ENCODE measurements around the gene NMD3.

Gene NMD3

DNA sequence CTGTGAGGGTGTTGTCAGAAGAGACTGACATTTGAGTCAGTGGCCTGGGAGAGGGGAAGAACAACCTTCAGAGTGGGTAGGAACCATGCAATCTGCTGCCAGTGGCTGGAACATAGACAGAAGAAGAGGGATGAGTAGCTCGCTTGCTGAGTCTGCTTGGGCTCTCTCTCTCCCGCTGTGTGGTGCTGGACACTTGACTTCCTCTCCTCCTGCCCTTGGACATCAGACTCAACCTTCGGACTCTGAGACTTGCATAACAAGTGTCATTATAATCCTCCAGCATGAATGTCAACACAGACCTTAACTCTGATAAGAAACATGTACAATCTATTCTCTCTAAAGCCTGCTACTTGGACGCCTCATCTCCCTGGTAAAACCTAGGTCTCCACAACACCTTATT is 5.9 kb upstream of the NMD3 start:
- Histone ChIP-seq H3K4me3 (ENCODE audit: low read length) (no peak overlapping the region), H4K20me1 (ENCODE audit: insufficient read depth, low read length) (no peaks in the 10 kb centered on the region), H3K27ac (ENCODE audit: low read length) (no peak overlapping the region), H3K9me3 (ENCODE audit: insufficient read depth, low read length) (no peaks in the 10 kb centered on the region), H3K9ac (ENCODE audit: low read length) (no peak overlapping the region), H2AFZ (ENCODE audit: low read depth, low read length) (no peak overlapping the region), H3K4me2 (ENCODE audit: low read length) (no peak overlapping the region), H3K4me1 (ENCODE audit: low read length) (peaks cover under 1% of the 10 kb centered on the region), H3K36me3 (replicated peaks; ENCODE audit: low read depth, low read length) (no peaks in the 10 kb centered on the region), H3K27me3 (ENCODE audit: low read depth, low read length) (no peaks in the 10 kb centered on the region), H3K79me2 (ENCODE audit: low read length) (no peaks in the 10 kb centered on the region)
- TF ChIP-seq, protein P1, sequence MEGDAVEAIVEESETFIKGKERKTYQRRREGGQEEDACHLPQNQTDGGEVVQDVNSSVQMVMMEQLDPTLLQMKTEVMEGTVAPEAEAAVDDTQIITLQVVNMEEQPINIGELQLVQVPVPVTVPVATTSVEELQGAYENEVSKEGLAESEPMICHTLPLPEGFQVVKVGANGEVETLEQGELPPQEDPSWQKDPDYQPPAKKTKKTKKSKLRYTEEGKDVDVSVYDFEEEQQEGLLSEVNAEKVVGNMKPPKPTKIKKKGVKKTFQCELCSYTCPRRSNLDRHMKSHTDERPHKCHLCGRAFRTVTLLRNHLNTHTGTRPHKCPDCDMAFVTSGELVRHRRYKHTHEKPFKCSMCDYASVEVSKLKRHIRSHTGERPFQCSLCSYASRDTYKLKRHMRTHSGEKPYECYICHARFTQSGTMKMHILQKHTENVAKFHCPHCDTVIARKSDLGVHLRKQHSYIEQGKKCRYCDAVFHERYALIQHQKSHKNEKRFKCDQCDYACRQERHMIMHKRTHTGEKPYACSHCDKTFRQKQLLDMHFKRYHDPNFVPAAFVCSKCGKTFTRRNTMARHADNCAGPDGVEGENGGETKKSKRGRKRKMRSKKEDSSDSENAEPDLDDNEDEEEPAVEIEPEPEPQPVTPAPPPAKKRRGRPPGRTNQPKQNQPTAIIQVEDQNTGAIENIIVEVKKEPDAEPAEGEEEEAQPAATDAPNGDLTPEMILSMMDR (IDR thresholded peaks at IDR 0.05; ENCODE audit: low read depth, low read length) = no peak
- TF ChIP-seq EZH2phosphoT487 (IDR thresholded peaks at IDR 0.05; ENCODE audit: low read depth) = no peak

DNA sequence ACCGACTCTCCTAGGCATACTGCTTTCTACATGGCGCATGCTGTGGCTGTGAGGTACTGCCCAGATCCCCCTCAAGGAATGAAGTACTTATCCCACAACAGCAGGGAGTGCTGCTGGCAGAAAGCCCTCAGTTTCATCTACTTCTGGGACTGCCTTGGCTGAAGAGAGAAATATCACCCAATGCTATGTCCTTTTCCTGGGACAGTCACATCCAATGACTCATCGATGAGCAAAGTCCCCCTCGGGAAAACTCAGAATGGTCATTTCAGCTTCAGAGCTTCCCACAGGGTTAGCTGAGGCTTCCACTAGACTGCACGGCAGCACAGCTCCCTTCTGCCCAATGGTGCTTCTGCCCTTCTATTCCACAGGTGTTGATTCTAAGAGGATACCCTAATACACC is 3.6 kb upstream of the NMD3 start:
- no peaks in the 10 kb centered on the region for H3K27me3 ChIP-seq (ENCODE audit: low read depth, low read length)
- no peak overlapping the region for H3K27ac ChIP-seq (ENCODE audit: low read length)
- TF ChIP-seq EZH2phosphoT487 (IDR thresholded peaks at IDR 0.05; ENCODE audit: low read depth) = no peak
- TF ChIP-seq, protein P1 (IDR thresholded peaks at IDR 0.05; ENCODE audit: low read depth, low read length) = no peak
- H3K36me3 ChIP-seq (replicated peaks; ENCODE audit: low read depth, low read length) = peaks cover under 1% of the 10 kb centered on the region
- H3K4me3 ChIP-seq (ENCODE audit: low read length) = no peak overlapping the region
- H4K20me1 ChIP-seq (ENCODE audit: insufficient read depth, low read length) = 0 out of 2 replicates have a peak, but pooled peaks cover under 1% of the 10 kb centered on the region
- H3K4me2 ChIP-seq (ENCODE audit: low read length) = no peak overlapping the region
- peaks cover 14% of the 10 kb centered on the region for H3K79me2 ChIP-seq (ENCODE audit: low read length)
- no peaks in the 10 kb centered on the region for H3K9me3 ChIP-seq (ENCODE audit: insufficient read depth, low read length)
- no peak overlapping the region for H2AFZ ChIP-seq (ENCODE audit: low read depth, low read length)
- H3K9ac ChIP-seq (ENCODE audit: low read length) = no peak overlapping the region
- peaks cover 8% of the 10 kb centered on the region for H3K4me1 ChIP-seq (ENCODE audit: low read length)

DNA sequence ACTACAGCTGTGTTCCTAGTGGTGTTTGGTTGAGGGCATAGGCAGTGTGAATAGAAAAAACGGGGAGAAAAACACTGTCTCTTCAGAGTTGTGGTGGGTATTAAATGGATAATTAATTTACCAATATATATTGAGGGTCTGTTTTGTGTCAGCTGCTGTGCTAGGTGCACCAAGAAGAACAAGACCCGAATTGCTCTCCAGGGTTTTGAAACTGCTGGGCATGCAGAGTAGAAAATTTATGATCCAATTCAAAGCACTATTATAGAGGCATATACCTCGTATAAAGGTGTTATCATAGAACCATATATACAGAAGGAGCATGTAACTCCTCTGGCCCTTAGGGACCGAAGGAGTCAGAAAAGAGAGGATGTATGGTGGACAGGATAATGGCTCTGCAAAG is 1.6 kb upstream of the NMD3 start:
- Histone ChIP-seq H3K27ac (ENCODE audit: low read length) (no peak overlapping the region), H3K4me3 (ENCODE audit: low read length) (no peak overlapping the region), H3K36me3 (replicated peaks; ENCODE audit: low read depth, low read length) (peaks cover 18% of the 10 kb centered on the region), H4K20me1 (ENCODE audit: insufficient read depth, low read length) (peaks cover 13% of the 10 kb centered on the region), H3K27me3 (ENCODE audit: low read depth, low read length) (no peaks in the 10 kb centered on the region), H3K79me2 (ENCODE audit: low read length) (peaks cover 34% of the 10 kb centered on the region), H3K9ac (ENCODE audit: low read length) (no peak overlapping the region), H2AFZ (ENCODE audit: low read depth, low read length) (no peak overlapping the region), H3K9me3 (ENCODE audit: insufficient read depth, low read length) (no peaks in the 10 kb centered on the region), H3K4me2 (ENCODE audit: low read length) (no peak overlapping the region), H3K4me1 (ENCODE audit: low read length) (peaks cover 21% of the 10 kb centered on the region)
- TF ChIP-seq, protein P1 (IDR thresholded peaks at IDR 0.05; ENCODE audit: low read depth, low read length) = no peak
- no peak for TF ChIP-seq EZH2phosphoT487 (IDR thresholded peaks at IDR 0.05; ENCODE audit: low read depth)

DNA sequence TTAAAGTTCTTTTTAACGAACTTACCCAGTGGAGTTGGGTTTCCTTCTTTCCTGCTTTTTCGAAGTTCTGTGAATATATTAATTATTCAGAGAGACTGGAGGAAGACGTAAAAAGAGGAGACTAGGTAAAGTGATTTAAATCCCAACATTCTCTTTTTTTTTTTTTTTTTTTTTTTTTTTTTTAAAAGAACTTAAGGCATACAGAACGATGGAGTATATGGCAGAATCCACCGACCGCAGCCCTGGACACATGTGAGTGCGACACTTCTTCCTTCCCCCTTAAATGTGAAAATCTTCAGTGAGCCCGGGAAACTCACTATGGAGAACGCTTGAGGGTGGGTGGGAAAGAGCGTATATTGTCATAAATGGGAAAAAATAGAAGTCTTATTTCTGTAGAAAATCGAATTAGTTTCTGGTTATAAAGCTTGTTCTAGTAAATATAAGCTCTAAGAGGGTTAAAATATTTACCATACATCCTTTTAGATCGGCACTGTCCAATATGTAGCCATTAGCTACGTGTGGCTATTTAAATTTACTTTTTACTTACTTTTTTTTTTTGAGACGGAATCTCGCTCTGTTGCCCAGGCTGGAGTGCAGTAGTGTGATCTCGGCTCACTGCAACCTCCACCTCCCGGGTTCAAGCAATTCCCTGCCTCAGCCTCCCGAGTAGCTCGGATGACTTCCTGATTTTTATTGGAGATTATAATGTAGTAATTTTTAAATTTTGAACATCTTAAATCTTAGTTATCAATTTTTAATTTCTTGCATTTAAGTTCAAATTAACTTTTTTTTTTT is 892 bp downstream of the NMD3 start:
- TF ChIP-seq, protein P1 (IDR thresholded peaks at IDR 0.05; ENCODE audit: low read depth, low read length) = no peak
- no peak for TF ChIP-seq EZH2phosphoT487 (IDR thresholded peaks at IDR 0.05; ENCODE audit: low read depth)
- H3K27ac ChIP-seq (ENCODE audit: low read length) = peak overlapping the region; percentile 48
- H3K4me2 ChIP-seq (ENCODE audit: low read length) = peak overlapping the region; percentile 84
- peak overlapping the region; percentile 85 for H3K9ac ChIP-seq (ENCODE audit: low read length)
- H3K27me3 ChIP-seq (ENCODE audit: low read depth, low read length) = no peaks in the 10 kb centered on the region
- H2AFZ ChIP-seq (ENCODE audit: low read depth, low read length) = 0 out of 2 replicates have a peak overlapping the region, but pooled peaks have one; percentile 93
- peaks cover 35% of the 10 kb centered on the region for H3K36me3 ChIP-seq (replicated peaks; ENCODE audit: low read depth, low read length)
- H3K9me3 ChIP-seq (ENCODE audit: insufficient read depth, low read length) = no peaks in the 10 kb centered on the region
- peak overlapping the region; percentile 82 for H3K4me3 ChIP-seq (ENCODE audit: low read length)
- H3K4me1 ChIP-seq (ENCODE audit: low read length) = peaks cover 21% of the 10 kb centered on the region
- peaks cover 58% of the 10 kb centered on the region for H3K79me2 ChIP-seq (ENCODE audit: low read length)
- H4K20me1 ChIP-seq (ENCODE audit: insufficient read depth, low read length) = peaks cover 13% of the 10 kb centered on the region

Measured in OCI-LY3 (cell line).